ENCODE measurements around the gene ZNF516. TPM values are rescaled to one million over a fixed set of nuclear protein-coding genes. Genes with fewer than 3 reads are reported as not detected.

ZNF516 gene
- total RNA-seq, 3 donors from 2014 or later = 22.0 to 47.9 (median 23.2) TPM

DNA sequence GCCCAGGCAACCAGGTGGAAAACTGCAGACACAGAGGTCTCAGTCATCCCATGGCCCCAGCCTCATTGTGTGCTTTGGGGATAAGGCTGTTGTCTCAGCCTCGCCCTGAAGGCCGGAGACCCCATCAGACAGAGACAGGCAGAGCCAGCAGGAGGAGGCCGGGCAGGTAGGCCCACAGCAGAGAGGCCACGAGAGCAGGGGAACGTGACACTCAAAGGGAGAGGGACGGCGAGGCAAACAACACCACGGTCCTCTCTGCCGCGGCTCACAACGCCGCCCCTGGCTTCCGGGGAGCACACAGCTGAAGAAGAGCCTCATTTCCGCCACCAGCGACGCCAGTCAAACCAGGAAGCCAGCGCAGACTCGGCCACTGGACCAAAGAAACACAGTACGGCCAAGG, 103.3 kb downstream of the ZNF516 start:
- ATAC-seq (no peak), DNase-seq (no peak)
- TF ChIP-seq, protein P1, sequence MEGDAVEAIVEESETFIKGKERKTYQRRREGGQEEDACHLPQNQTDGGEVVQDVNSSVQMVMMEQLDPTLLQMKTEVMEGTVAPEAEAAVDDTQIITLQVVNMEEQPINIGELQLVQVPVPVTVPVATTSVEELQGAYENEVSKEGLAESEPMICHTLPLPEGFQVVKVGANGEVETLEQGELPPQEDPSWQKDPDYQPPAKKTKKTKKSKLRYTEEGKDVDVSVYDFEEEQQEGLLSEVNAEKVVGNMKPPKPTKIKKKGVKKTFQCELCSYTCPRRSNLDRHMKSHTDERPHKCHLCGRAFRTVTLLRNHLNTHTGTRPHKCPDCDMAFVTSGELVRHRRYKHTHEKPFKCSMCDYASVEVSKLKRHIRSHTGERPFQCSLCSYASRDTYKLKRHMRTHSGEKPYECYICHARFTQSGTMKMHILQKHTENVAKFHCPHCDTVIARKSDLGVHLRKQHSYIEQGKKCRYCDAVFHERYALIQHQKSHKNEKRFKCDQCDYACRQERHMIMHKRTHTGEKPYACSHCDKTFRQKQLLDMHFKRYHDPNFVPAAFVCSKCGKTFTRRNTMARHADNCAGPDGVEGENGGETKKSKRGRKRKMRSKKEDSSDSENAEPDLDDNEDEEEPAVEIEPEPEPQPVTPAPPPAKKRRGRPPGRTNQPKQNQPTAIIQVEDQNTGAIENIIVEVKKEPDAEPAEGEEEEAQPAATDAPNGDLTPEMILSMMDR (IDR thresholded peaks at IDR 0.05) = no peak
- Histone ChIP-seq H3K9me3 (no peaks in the 10 kb centered on the region), H3K36me3 (ENCODE audit: low read depth) (no peaks in the 10 kb centered on the region), H3K4me1 (ENCODE audit: low read depth) (peaks cover 2% of the 10 kb centered on the region), H3K4me3 (no peak overlapping the region)
- intact Hi-C loops (cut with DNase I, micrococcal nuclease) = loop anchor here in 1 of 2 donors (10.0 kb wide), 1 partner anchor 313 kb away; no protein-coding TSS in a partner anchor

DNA sequence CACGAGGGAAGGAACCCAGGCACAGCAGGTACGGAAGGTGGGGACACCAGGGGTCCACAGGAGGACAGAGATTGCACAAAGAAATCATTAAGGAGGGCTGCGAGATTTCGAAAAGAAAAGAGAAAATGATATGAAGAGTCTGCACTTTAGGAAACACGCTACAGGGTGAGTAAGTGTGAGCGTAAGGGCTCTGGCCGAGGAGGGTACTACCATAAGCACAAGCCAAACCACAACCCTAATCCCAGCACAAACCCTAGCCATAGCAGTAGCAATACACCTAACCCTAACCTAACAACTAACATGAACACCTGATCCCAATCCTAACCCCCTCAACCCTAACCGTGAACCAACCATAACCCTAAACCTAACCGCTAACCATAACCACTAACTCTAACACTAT, 104.0 kb downstream of the ZNF516 start:
- no peak for DNase-seq
- H3K4me3 ChIP-seq = no peak overlapping the region
- no peak for ATAC-seq
- H3K4me1 ChIP-seq (ENCODE audit: low read depth) = peaks cover 2% of the 10 kb centered on the region
- intact Hi-C loops (cut with DNase I, micrococcal nuclease) = loop anchor here in 1 of 2 donors (10.0 kb wide), 1 partner anchor 314 kb away; no protein-coding TSS in a partner anchor
- TF ChIP-seq, protein P1 (IDR thresholded peaks at IDR 0.05) = no peak
- H3K36me3 ChIP-seq (ENCODE audit: low read depth) = no peaks in the 10 kb centered on the region
- no peaks in the 10 kb centered on the region for H3K9me3 ChIP-seq

DNA sequence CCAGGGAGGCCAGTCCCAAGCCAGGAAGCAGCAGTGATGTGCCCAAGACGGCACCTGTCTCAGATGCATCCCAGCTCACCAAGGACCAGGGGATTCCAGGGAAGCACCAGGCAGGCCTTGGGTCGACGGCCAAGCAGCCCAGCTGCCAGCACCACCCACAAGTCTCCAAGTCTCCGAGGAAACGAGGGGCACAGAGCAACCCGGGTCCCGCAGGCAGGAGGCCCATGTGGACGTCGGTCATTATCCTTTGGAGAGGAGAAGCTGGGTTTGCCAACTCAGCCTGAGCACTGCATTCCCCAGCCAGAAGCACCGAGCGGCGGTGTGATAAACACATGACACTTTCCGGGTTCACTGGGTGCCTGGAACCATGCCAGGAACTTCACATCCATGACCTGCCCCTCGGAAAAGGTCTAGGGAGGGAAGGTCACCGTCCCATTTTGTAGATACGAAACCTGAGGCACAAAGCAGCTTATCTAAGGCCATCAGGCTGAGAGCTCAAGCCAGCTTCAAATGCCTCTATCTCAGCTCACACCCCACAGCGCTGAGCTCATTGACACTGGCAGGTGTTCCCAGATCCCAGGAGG, 104.5 kb downstream of the ZNF516 start:
- H3K4me1 ChIP-seq (ENCODE audit: low read depth) = peaks cover 2% of the 10 kb centered on the region
- TF ChIP-seq, protein P1 (IDR thresholded peaks at IDR 0.05) = no peak
- no peaks in the 10 kb centered on the region for H3K9me3 ChIP-seq
- peak in 1 of 3 donors; percentile 27 for DNase-seq
- no peaks in the 10 kb centered on the region for H3K36me3 ChIP-seq (ENCODE audit: low read depth)
- peak; percentile 53 for ATAC-seq
- H3K4me3 ChIP-seq = no peak overlapping the region
- intact Hi-C loops (cut with DNase I, micrococcal nuclease) = loop anchor here in 1 of 2 donors (10.0 kb wide), 1 partner anchor 314 kb away; no protein-coding TSS in a partner anchor

DNA sequence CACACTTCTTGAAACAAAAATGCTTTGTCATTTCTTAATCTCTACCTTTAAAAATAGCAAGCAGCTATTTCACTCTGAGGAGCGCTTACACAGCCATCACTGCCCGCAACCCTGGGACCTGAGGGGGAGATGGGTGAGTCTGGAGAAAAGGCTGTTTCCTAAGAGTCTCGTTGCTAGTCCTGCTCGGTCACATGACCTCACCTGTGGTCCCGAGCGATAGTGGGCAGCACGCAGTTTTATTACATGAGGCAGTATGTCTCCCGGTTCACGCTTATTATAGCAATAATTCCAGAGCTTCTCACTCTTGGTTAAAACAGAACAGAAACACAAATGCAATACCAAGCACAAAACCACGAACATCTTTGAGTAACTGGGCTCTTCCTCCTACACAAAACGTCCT, 105.3 kb downstream of the ZNF516 start:
- intact Hi-C loops (cut with DNase I, micrococcal nuclease) = loop anchor here in 1 of 2 donors (10.0 kb wide), 1 partner anchor 315 kb away; no protein-coding TSS in a partner anchor

DNA sequence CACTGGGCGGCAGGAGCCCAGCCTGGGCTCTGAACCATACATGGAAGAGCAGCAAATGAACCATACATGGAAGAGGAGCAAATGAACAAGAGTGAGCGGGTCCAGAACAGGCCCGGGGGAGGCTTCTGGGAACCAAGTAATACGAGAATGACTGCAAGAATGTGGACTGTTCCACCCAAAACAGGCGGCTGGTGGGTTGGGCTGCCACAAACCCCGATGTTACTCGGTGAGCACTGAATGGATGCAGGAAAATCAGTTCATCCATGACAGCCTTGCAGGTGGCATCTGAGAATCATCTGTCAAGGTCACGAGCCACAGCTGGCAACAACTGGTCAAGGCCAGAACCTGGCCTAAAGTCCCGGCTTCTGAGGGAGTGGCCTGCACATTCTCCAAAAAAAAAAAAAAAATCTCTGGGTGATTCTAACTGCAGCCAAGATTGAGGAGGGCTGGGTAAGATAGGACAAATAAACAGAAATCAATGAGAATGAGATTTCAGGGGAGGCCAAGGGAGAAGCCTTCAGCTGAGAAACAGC, 106.1 kb downstream of the ZNF516 start:
- H3K9me3 ChIP-seq = no peaks in the 10 kb centered on the region
- no peak for ATAC-seq
- TF ChIP-seq, protein P1 (IDR thresholded peaks at IDR 0.05) = no peak
- intact Hi-C loops (cut with DNase I, micrococcal nuclease) = no loop called here
- DNase-seq = no peak
- peaks cover 2% of the 10 kb centered on the region for H3K4me1 ChIP-seq (ENCODE audit: low read depth)
- H3K36me3 ChIP-seq (ENCODE audit: low read depth) = no peaks in the 10 kb centered on the region
- H3K4me3 ChIP-seq = no peak overlapping the region

More for the DNA sequence above, 105.3 kb downstream of the ZNF516 start:
- Histone ChIP-seq H3K36me3 (ENCODE audit: low read depth) (no peaks in the 10 kb centered on the region), H3K9me3 (no peaks in the 10 kb centered on the region), H3K4me1 (ENCODE audit: low read depth) (peaks cover 2% of the 10 kb centered on the region), H3K4me3 (no peak overlapping the region)
- DNase-seq (no peak), ATAC-seq (no peak)
- TF ChIP-seq, protein P1 (IDR thresholded peaks at IDR 0.05) = no peak
